Myocyte (in vitro differentiated cells): ENCODE measurements around the gene PGAP6. TPM values are rescaled to one million over a fixed set of nuclear protein-coding genes. Genes with fewer than 3 reads are reported as not detected.
A peak's percentile ranks its signal among the peaks of the same experiment; 100 is the strongest.
"Not testable (repeated sequence)": the region's sequence is repeated elsewhere in the genome, so short reads cannot be mapped to it uniquely, and the experiment has no call there.

Source experiments
- DNase-seq: peaks from one replicate; pipeline ENCODE4 v3.0.0-alpha.2; 2012; ENCODE audit warnings: low read depth
- polyA plus RNA-seq: library from polyadenylated mRNA; unstranded; fragments of >200 nt; gene quantifications from one replicate; pipeline ENCODE4 v1.2.1, GENCODE V29; 2012; ENCODE audit warnings: missing spikeins
- total RNA-seq: library from RNA; depleted of rRNA; stranded (reverse); fragments of >200 nt; gene quantifications from 2 replicates; pipeline ENCODE4 v1.2.3, GENCODE V29; 2014

PGAP6 gene
- total RNA-seq: 48.1 and 53.4 TPM in 2 replicates
- 119 TPM for polyA plus RNA-seq

DNA sequence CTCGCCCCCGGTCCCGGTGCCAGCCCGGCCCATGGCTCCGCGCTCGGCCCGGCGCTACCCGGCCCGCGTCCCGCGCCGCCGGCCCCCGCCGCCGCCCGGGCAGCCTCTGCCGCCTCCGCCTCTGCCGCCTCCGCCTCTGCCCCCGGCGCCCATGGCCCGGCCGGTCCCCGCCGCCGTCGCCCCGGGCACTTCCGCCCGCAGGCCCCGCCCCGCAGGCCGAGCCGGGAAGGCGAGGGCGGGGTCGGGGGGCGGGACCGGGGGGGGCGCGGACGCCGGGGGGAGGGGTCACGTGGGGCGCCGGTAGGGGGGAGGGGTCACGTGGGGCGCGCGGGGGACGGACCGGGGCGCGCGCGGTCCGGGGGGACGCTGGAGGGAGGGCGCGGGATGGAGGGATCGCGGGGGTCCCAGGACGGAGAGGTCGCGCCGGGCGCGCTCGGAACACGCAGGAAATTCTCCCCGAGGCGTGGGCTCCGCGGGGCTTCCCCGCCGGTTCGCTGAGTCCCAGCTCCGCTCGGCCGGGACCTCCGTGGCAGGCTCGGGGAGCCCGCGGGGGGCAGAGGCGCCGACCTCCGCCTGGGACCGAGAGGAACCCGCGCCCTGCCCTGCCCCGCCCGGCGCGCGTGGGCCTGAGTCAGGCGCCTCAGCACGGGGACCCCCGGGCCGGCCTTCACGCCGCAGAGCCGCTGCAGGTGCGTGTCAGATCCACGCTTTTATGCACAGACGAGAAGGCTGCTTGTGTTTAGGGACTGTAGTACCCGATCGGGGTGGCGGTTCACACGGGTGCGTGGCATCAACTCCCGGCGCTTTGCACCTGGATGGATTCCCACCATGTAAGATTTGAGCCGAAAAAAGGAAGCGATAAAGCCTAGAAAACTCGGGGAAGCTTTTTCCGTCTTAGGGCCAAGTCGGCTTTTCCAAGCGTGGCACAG lies at the start of gene PGAP6:
PGAP6 (minus strand) TSS at position 190 of the 929 bp plus-strand sequence; CDS start at position 33, 157 bp downstream.
- DNase-seq: peak; percentile 69

GRCh38 chr16:430904-431303 lies 49.1 kb upstream of the PGAP6 start:
- no peak for DNase-seq

DNA sequence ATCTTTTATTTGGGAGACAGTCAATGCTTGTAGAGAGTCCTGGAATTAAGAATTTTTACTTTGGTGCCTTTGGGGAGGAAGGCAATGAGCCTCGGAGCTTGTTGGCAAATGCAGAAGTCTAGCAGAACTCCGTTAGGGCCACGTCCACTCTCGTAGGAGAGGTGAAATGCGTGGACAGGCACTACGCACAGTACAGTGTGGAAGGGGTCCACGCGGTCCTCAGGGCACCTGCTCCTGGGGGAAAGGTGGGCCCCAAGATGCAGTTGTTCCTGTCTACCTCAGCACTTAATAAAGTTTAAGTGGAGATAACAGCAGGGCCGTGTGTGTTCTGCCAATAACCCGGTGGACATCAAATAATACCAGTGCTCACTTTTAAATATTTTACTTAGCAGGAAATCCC lies 45.5 kb upstream of the PGAP6 start:
- no peak for DNase-seq

DNA sequence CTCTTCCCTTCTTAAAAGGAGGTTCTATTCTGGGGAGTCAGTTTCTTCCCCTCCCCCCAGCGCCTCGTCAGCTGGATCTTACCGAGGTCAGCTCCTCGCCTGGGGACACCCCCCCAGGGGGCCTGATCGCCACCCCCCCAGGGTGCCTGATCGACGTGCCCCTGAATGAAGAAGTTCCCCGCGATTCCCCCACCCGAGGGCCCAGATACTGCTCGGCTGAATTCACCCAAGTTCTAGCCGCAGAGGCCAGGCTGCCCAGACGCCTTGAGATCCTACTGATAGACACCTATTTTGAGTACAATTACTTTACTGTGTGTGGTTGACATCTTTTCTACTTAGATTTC lies 45.1 kb upstream of the PGAP6 start:
- peak; percentile 45 for DNase-seq

- DNase-seq: no peak
Measured at GRCh38 chr16:426115-426905, 44.5 kb upstream of the PGAP6 start.

DNA sequence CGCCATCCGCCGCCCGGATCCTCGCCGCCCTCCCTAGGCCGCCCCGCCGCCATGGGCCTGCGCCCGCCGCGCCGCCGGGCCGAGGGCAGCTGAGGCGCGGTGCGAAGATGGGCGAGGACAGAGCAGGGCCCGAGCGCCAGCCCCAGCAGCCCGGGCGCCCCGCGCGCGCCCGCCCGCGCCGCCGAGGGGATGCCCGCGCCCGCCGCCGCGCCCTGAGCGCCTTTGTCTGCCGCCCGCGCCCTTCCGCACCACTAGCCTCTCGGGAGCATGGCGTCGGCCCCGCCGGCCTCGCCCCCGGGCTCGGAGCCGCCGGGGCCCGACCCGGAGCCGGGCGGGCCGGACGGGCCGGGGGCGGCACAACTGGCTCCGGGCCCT lies 43.9 kb upstream of the PGAP6 start:
- no peak for DNase-seq

DNA sequence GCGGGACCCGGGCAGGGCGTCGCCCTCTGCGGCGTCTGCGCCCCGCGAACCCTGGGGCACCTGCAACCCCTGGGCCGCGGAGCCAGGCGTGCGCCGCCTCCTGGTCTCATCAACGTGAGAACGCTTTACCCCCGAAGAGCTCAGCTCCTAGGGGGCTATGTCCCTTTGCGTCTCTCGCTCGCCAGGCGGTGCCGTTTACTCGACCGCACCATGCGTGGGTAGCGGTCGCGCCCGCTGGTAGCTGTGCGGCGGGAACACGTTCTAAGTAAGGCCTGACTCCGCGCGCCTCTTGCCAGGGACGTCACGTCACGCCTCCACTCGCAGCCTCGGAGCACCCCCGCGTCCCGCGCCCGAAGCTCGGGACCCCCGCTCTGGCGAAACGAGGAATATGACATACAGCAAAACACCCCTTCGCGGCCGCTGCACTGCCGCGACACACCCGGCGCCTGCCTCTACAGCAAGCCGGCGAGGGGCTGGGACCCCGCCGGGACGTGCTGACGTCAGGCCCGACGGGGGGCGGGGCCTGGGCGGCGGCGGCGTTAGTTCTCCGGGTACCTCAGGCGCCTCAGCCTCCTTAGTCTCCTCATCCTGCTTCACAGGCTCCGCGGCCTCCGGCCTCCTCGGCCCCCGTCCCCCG lies 43.4 kb upstream of the PGAP6 start, which contains the start of gene RAB11FIP3:
RAB11FIP3 (plus strand) TSS at position 568 of the 637 bp plus-strand sequence. CDS start 358 bp downstream, outside the sequence.
- DNase-seq: peak; percentile 87

DNA sequence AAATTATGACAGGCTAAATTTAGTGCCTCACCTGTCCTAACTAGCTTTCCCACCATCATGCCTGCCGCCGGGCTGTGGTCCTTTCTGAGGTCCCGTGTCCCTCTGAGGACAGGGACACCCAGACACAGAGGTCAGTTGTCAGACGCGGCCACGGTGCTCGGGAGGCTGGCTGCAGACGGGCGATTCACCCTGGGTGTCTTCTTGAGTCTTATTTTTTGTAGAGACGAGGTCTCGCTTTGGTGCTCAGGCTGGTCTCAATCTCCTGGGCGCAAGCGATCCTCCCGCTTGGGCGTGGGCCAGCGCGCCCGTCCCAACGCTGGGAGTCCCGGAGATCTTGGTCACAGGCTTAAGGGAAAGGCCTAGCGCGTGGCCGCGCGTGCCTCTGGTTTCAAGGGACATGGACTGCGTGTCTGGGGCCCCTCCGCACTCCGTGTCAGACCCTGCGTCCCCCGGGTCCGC lies 42.9 kb upstream of the PGAP6 start:
- no peak for DNase-seq

- DNase-seq: peak; percentile 98
Measured at GRCh38 chr16:424033-424622, 42.4 kb upstream of the PGAP6 start.

DNA sequence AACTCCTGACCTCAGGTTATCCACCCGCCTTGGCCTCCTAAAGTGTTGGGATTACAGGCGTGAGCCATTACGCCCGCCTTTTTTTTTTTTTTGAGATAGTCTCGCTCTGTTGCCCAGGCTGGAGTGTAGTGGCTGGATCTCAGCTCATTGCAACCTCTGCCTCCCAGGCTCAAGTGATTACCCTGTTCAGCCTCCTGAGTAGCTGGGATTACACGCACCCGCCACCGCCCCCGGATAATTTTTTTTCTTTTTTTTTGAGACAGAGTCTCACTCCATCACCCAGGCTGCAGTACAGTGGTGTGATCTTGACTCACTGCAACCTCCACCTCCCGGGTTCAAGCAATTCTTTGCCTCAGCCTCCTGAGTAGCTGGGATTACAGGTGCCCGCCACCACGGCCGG lies 40.4 kb upstream of the PGAP6 start:
- not testable (repeated sequence) for DNase-seq

- DNase-seq: not testable (repeated sequence)
Measured at GRCh38 chr16:415170-415498, 33.4 kb upstream of the PGAP6 start.

DNA sequence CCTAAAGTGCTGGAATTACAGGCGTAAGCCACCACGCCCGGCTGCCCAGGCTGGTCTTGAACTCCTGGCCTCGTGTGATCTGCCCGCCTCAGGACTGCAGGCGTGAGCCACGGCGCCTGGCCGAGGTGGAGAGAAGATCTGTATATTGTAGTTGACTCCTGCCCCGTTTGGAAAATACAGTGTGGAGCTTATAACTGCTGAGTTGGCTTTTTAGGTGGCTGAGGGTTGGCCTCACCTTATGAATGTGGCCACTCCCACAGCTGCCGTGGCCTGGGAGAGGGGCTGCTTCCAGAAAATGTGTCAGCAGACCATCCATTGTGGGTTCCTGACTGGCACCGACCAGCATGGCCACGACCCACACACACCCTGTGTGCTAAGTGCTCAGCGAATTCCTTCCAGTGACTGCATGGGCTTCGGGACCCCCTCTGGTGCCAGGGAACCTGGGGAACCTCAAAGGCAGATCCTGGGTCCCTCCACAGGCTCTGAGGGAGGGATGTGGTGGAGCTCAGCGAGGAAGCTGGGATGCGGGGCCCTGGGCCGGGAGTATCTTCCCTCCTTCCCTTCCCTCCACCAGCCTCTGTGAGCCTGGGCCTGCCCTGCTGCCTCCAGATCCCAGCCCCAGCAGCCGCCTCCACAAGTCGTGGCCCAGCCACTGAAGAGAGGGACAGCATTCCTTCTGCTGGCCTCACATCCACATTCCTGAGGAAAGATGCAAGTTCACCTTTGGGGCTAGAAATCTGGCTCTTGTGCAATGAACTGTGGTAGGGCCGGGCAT lies 32.8 kb upstream of the PGAP6 start:
- DNase-seq: peak; percentile 61

DNA sequence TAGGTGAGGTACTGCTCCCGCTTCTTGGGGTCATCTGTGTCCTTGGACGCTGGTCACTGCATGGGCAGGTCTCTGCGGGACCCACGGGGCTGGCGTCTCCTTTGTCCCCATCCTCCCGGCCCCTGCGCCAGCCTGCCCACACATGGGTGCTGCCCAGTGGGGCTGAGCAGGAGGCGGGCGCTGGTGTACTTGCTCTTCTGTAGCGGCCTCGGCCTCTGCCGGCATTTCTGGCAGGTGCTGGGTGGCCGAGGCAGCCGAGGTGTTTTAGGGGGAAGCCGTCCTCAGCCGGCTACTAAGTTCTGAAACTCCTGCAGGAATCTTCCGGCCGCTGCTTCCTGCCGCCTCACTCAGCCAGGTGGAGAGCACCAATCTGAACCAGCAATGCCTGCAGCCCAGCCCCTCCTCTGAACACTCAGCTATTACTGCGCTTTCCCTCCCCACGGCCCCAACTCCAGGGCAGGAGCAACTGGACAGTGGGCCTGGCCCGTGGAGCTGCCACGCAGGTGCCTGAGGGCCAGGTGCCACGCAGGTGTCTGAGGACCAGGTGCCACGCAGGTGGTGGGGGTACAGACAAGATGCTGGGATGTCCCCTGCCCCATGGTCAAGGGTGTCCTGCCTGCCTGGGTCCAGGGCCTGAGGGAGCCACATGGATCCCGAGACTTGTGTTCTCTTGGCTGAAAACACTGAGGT lies 29.9 kb upstream of the PGAP6 start:
- DNase-seq: no peak

- no peak for DNase-seq
Measured at GRCh38 chr16:410516-411178, 28.9 kb upstream of the PGAP6 start.

DNA sequence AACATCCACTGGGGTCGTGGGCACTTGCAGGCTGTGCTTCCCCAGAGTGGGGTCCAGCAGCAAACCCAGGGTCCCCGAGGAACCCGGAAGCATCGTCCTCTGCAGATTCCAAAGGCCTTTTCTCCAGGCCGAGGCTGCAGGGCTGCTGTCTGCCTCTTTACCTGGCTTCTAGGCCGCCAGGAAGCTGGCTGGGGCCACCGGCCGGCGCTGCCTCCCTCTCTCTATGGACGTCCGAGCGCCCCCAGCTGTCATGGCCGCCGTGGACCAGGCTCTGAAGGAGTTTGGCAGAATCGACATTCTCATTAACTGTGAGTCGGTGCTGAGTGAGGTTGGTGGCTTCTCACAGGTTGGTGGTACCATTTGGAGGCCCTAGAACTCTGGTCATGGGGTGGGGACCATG lies 25.5 kb upstream of the PGAP6 start:
- DNase-seq: no peak

DNA sequence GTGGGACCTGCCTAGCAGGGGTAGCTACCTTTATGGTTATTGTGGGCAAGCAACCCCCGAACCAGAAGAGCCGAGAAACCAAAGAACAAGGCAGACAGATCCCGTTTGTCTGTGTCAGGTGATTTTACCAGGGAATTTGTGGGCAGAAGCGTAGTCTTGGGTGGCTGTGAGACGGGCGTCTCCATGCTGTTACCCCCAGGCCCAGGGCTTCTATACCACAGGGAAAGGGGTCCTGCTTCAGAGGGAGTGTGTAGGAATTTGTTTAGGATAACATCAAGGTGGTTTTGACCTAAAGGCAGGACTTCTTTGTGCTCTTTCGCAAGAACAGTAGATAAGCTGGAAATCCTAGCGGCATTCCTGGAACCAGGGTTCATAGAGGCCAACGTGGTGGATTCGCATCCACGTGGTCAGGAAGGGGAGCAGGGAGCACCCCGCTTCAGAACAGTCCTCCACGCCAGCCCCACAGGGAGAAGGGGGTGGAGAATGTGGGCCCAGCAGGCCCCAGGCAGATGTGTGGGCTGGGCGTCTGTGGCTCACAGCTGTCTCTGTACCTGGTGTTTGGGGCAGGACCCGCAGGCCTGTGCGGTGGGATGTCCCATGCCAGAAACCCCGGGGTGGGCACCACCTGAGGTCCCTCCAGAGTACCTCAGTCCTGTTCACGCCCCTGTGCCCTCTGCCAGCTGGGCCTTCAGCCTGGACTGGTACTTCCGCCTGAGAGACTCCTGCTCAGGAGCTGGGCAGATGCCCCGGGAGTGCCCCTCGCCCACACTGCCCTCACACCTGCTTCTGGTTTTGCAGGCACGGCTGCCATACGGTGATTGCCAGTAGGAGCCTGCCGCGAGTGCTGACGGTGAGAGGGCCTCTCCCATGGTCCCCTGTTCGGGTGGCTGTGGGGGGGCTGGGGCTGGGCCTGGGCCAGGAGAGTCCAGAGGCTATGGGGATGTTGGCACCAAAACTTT lies 24.0 kb upstream of the PGAP6 start:
- DNase-seq: no peak

GRCh38 chr16:404971-405486 lies 23.3 kb upstream of the PGAP6 start:
- DNase-seq: no peak
